WTC11 (cell line): ENCODE results near the gene ABCF2. TPM values are rescaled to one million over a fixed set of nuclear protein-coding genes. Genes with fewer than 3 reads are reported as not detected.

Experiments
- ATAC-seq: fragments of 200-7000 bp; cut with Tn5 transposase; 2 replicates; pipeline ENCODE4 v1.10.0; 2021; ENCODE audit warnings: mild to moderate bottlenecking, moderate library complexity
- CTCF ChIA-PET: fragments of 300-600 bp; sonication (Branson Sonifier 250); formaldehyde crosslinking; loops from one replicate; lab custom pipeline; 2021; ENCODE audit warnings: antibody characterized with exemption; lab: Charles Lee
- POLR2A ChIA-PET: fragments of 350-600 bp; sonication (Branson Sonifier 250); formaldehyde crosslinking; loops from one replicate; lab custom pipeline; 2021; ENCODE audit warnings: antibody characterized with exemption; lab: Charles Lee
- DNase-seq: peaks from one replicate; pipeline ENCODE4 v3.0.0; 2021; ENCODE audit warnings: low spot score
- H3K27ac Mint-ChIP-seq: 2 replicates; pipeline ENCODE4 v1.8.0; 2021; ENCODE audit warnings: mixed read lengths
- H3K27me3 Mint-ChIP-seq: 2 replicates; pipeline ENCODE4 v1.8.0; 2021; ENCODE audit warnings: low read depth, mild to moderate bottlenecking, moderate library complexity, mixed read lengths
- H3K36me3 Mint-ChIP-seq: 2 replicates; pipeline ENCODE4 v1.8.0; 2021; ENCODE audit warnings: mixed read lengths
- H3K4me1 Mint-ChIP-seq: 2 replicates; pipeline ENCODE4 v1.8.0; 2022; ENCODE audit warnings: mixed read lengths
- H3K4me3 Mint-ChIP-seq: 2 replicates; pipeline ENCODE4 v1.8.0; 2021; ENCODE audit warnings: mild to moderate bottlenecking, moderate library complexity, mixed read lengths
- H3K9me3 Mint-ChIP-seq: 2 replicates; pipeline ENCODE4 v1.8.0; 2021; ENCODE audit warnings: mixed read lengths
- AFF4 ChIP-seq: sonication (generic); formaldehyde crosslinking; IDR thresholded peaks from 2 replicates; pipeline ENCODE4 v1.8.1; 2023; ENCODE audit warnings: mild to moderate bottlenecking, missing genetic modification reagents, borderline replicate concordance
- ATF1 ChIP-seq: sonication (generic); formaldehyde crosslinking; IDR thresholded peaks from 2 replicates; pipeline ENCODE4 v1.8.1; 2023; ENCODE audit warnings: mild to moderate bottlenecking, moderate library complexity, missing genetic modification reagents
- ATF3 ChIP-seq: sonication (generic); formaldehyde crosslinking; conservative IDR thresholded peaks from 2 replicates; pipeline ENCODE4 v1.8.1; 2022; ENCODE audit warnings: mild to moderate bottlenecking, missing genetic modification reagents
- ATF6 ChIP-seq: sonication (generic); formaldehyde crosslinking; IDR thresholded peaks from 2 replicates; pipeline ENCODE4 v1.8.1; 2023; ENCODE audit warnings: mild to moderate bottlenecking, missing genetic modification reagents
- E2F1 ChIP-seq: sonication (generic); formaldehyde crosslinking; IDR thresholded peaks from 2 replicates; pipeline ENCODE4 v1.8.0; 2022; ENCODE audit warnings: mild to moderate bottlenecking, missing genetic modification reagents
- ESRRA ChIP-seq: sonication (generic); formaldehyde crosslinking; IDR thresholded peaks from 2 replicates; pipeline ENCODE4 v1.8.1; 2022; ENCODE audit warnings: mild to moderate bottlenecking, missing genetic modification reagents, borderline replicate concordance
- GTF2I ChIP-seq: fragments of 250-450 bp; sonication (Bioruptor Pico); conservative IDR thresholded peaks from 2 replicates; pipeline ENCODE4 v1.4.0; 2021; ENCODE audit warnings: mild to moderate bottlenecking
- JUN ChIP-seq: sonication (generic); formaldehyde crosslinking; IDR thresholded peaks from 2 replicates; pipeline ENCODE4 v1.8.0; 2023; ENCODE audit warnings: mild to moderate bottlenecking, missing genetic modification reagents
- NFE2L1 ChIP-seq: sonication (generic); formaldehyde crosslinking; IDR thresholded peaks from 2 replicates; pipeline ENCODE4 v1.8.1; 2023; ENCODE audit warnings: missing genetic modification reagents
- NR2C2 ChIP-seq: sonication (generic); formaldehyde crosslinking; IDR thresholded peaks from 2 replicates; pipeline ENCODE4 v1.8.0; 2022; ENCODE audit warnings: mild to moderate bottlenecking, missing genetic modification reagents
- RORB ChIP-seq: fragments of 250-450 bp; sonication (Bioruptor Pico); IDR thresholded peaks from 2 replicates; pipeline ENCODE4 v1.9.0; 2021; ENCODE audit warnings: mild to moderate bottlenecking
- SMAD4 ChIP-seq: sonication (generic); formaldehyde crosslinking; IDR thresholded peaks from 2 replicates; pipeline ENCODE4 v1.8.0; 2022; ENCODE audit warnings: mild to moderate bottlenecking, missing genetic modification reagents
- SP1 ChIP-seq: sonication (generic); formaldehyde crosslinking; conservative IDR thresholded peaks from 2 replicates; pipeline ENCODE4 v1.8.1; 2022; ENCODE audit warnings: missing genetic modification reagents
- TEAD4 ChIP-seq: sonication (generic); formaldehyde crosslinking; IDR thresholded peaks from 2 replicates; pipeline ENCODE4 v1.8.0; 2022; ENCODE audit warnings: mild to moderate bottlenecking, missing genetic modification reagents
- ZNF121 ChIP-seq: sonication (generic); formaldehyde crosslinking; IDR thresholded peaks from 2 replicates; pipeline ENCODE4 v1.8.0; 2023; ENCODE audit warnings: missing genetic modification reagents
- ZNF263 ChIP-seq: sonication (generic); formaldehyde crosslinking; IDR thresholded peaks from 2 replicates; pipeline ENCODE4 v1.8.1; 2022; ENCODE audit warnings: low read depth, mild to moderate bottlenecking, moderate library complexity, missing genetic modification reagents
- ZNF396 ChIP-seq: fragments of 250-450 bp; sonication (Bioruptor Pico); IDR thresholded peaks from 2 replicates; pipeline ENCODE4 v1.8.0; 2021; ENCODE audit warnings: mild to moderate bottlenecking, moderate library complexity, borderline replicate concordance
- ZNF416 ChIP-seq: fragments of 250-450 bp; sonication (Bioruptor Pico); IDR thresholded peaks from 2 replicates; pipeline ENCODE4 v1.9.0; 2021; ENCODE audit warnings: mild to moderate bottlenecking, inconsistent platforms
- ZNF671 ChIP-seq: fragments of 250-450 bp; sonication (Bioruptor Pico); IDR thresholded peaks from 2 replicates; pipeline ENCODE4 v1.8.0; 2021; ENCODE audit warnings: mild to moderate bottlenecking
- total RNA-seq: library from RNA; stranded (reverse); gene quantifications from 3 replicates; pipeline ENCODE4 v1.2.3, GENCODE V29; 2021
- TF ChIP-seq, protein P1 (sequence below): sonication (generic); formaldehyde crosslinking; conservative IDR thresholded peaks from 2 replicates; pipeline ENCODE4 v1.8.1; 2023; ENCODE audit warnings: mild to moderate bottlenecking, low read depth, missing genetic modification reagents, moderate library complexity

ABCF2 gene
- total RNA-seq, 1 experiment from 2014 or later: 43.7 TPM

GRCh38 chr7:151252961-151253711, 26.1 kb upstream of the ABCF2 start:
- CTCF ChIA-PET: interaction anchor here (1.5 to 2.3 kb wide), 3 partner anchors 9 to 85 kb away, joined by 5 to 18 read pairs (median 9); partner anchors contain the start of gene GBX1
- POLR2A ChIA-PET: interaction anchor here (1.1 to 1.5 kb wide), 2 partner anchors 9 to 24 kb away, joined by 4 to 7 read pairs; no protein-coding TSS in a partner anchor

DNA sequence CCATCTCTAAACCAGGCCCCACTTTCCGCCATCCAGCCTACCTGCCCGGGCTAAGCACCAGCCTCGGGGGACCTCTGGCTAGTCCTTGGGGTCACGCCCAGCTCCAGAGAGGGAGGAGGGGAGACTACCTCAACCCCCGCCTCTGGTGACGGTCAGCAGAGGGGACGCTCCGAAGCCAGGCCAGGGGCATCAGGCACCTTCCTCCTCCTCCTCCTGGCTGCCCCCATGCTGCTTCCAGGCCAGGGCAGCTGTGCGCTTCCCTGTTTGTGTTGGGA, 25.5 kb upstream of the ABCF2 start:
- Mint-ChIP-seq H3K27ac (peak overlapping the region; percentile 12; the same call in 1 of the 2 replicates), H3K36me3 (no peaks in the 10 kb centered on the region), H3K27me3 (peaks cover 72% of the 10 kb centered on the region), H3K4me1 (peaks cover 44% of the 10 kb centered on the region), H3K4me3 (peak overlapping the region; percentile 74), H3K9me3 (no peaks in the 10 kb centered on the region)
- TF ChIP-seq RORB (CRISPR knock-in tag) (no peak), ESRRA (CRISPR knock-in tag) (no peak), GTF2I (no peak), NFE2L1 (CRISPR knock-in tag) (no peak), SP1 (no peak), ATF6 (CRISPR knock-in tag) (no peak), JUN (CRISPR knock-in tag) (no peak), ZNF416 (CRISPR knock-in tag) (no peak)
- DNase-seq (no peak), ATAC-seq (peak; percentile 2; the same call in 1 of the 2 replicates)
- ChIA-PET CTCF (interaction anchor here (1.0 to 2.3 kb wide), 6 partner anchors 8 to 85 kb away, joined by 3 to 18 read pairs (median 6); partner anchors contain the start of gene GBX1), POLR2A (interaction anchor here (1.1 to 1.5 kb wide), 2 partner anchors 8 to 25 kb away, joined by 4 to 7 read pairs; no protein-coding TSS in a partner anchor)

More at GRCh38 chr7:151252961-151253711, 26.1 kb upstream of the ABCF2 start:
- H3K4me3 Mint-ChIP-seq: peak overlapping the region; percentile 74
- no peaks in the 10 kb centered on the region for H3K9me3 Mint-ChIP-seq
- peak overlapping the region; percentile 12 for H3K27ac Mint-ChIP-seq
- DNase-seq (no peak), ATAC-seq (peak; percentile 6; the same call in 1 of the 2 replicates)
- TF ChIP-seq ATF3 (CRISPR knock-in tag): no peak
- TF ChIP-seq AFF4 (CRISPR knock-in tag): no peak
- TF ChIP-seq TEAD4: no peak
- 0 out of 2 replicates have a peak, but pooled peaks have one; percentile 30 for TF ChIP-seq SP1
- H3K27me3 Mint-ChIP-seq: peaks cover 71% of the 10 kb centered on the region
- peaks cover 39% of the 10 kb centered on the region for H3K4me1 Mint-ChIP-seq
- H3K36me3 Mint-ChIP-seq: no peaks in the 10 kb centered on the region

DNA sequence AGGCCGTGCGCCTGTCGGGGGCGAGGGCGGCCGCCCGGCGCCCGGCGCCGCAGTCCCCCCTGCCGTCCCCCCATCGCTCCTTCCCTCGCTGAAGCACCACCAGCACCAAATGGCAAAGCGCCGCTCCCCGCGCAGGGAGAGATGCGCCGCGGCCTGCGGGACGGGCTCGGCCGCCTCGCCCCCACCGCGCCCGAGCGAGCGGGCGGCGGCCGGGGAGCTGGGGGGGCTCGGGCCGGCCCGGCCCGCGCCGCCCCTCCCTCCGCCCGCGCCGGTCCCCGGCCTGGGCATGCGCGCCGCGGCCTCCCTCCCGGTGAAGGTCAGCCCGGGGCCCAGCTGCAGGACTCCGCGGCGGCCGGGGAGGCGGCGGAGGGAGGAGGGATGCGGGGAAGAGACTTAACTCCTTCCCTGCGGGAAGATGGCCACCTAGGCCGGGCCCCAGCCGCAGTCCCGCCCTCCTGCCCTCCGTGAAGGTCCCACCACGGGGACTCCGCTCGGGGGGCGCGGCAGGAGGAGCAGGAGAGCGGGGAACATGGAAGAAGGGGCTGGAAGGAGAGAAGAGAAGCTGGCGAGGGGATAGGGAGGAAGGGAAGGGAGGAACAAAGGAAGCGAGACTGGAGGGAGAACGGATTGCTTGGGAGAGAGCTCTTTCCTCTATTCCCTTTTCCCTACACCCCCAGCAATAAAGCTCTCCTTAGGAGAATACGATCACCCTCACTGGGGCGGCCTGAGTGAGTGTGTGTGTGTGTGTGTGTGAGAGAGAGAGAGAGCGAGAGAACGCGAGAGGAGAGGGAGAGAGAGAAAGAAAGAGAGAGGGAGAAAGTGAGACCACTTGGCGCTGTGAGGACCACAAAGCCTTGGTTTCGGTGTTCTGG, 24.9 kb upstream of the ABCF2 start:
- ATAC-seq (peak; percentile 28), DNase-seq (peak; percentile 62)
- peak overlapping the region; percentile 89 for H3K27ac Mint-ChIP-seq
- H3K36me3 Mint-ChIP-seq: no peaks in the 10 kb centered on the region
- H3K4me3 Mint-ChIP-seq: peak overlapping the region; percentile 74
- peaks cover 46% of the 10 kb centered on the region for H3K4me1 Mint-ChIP-seq
- CTCF ChIA-PET: interaction anchor here (1.0 to 2.3 kb wide), 8 partner anchors 8 to 138 kb away, joined by 3 to 18 read pairs (median 4); partner anchors contain the start of genes GBX1 and NUB1
- POLR2A ChIA-PET: interaction anchor here (1.4 to 1.5 kb wide), 2 partner anchors 20 to 25 kb away, joined by 3 to 7 read pairs; partner anchors contain the start of gene CHPF2
- no peaks in the 10 kb centered on the region for H3K9me3 Mint-ChIP-seq
- H3K27me3 Mint-ChIP-seq: peaks cover 72% of the 10 kb centered on the region
- TF ChIP-seq ATF1 (no peak), ZNF263 (peak; percentile 84; the same call in 1 of the 2 replicates), ZNF671 (CRISPR knock-in tag) (no peak), NR2C2 (CRISPR knock-in tag) (no peak), ZNF396 (no peak), SMAD4 (CRISPR knock-in tag) (no peak), ZNF121 (CRISPR knock-in tag) (peak; percentile 46; the same call in 1 of the 2 replicates), E2F1 (CRISPR knock-in tag) (no peak)
- TF ChIP-seq, protein P1, sequence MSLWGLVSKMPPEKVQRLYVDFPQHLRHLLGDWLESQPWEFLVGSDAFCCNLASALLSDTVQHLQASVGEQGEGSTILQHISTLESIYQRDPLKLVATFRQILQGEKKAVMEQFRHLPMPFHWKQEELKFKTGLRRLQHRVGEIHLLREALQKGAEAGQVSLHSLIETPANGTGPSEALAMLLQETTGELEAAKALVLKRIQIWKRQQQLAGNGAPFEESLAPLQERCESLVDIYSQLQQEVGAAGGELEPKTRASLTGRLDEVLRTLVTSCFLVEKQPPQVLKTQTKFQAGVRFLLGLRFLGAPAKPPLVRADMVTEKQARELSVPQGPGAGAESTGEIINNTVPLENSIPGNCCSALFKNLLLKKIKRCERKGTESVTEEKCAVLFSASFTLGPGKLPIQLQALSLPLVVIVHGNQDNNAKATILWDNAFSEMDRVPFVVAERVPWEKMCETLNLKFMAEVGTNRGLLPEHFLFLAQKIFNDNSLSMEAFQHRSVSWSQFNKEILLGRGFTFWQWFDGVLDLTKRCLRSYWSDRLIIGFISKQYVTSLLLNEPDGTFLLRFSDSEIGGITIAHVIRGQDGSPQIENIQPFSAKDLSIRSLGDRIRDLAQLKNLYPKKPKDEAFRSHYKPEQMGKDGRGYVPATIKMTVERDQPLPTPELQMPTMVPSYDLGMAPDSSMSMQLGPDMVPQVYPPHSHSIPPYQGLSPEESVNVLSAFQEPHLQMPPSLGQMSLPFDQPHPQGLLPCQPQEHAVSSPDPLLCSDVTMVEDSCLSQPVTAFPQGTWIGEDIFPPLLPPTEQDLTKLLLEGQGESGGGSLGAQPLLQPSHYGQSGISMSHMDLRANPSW (CRISPR knock-in tag): no peak
